Muscle layer of colon (tissue), 2 donors: Measurements from ENCODE around the gene CRLF1.

ENCODE experiments used
- H3K27ac ChIP-seq: one replicate; pipeline ENCODE4 v1.7.0; 2013; ENCODE audit warnings: low read depth, mild to moderate bottlenecking, low read length, moderate library complexity
- H3K27me3 ChIP-seq, 2 donors: one replicate each; pipeline ENCODE4 v1.7.0; 2013; ENCODE audit warnings: low read length in 2 of 2, mild to moderate bottlenecking in 2 of 2; ENCODE audit not compliant: insufficient read depth in 2 of 2, control insufficient read depth in 1 of 2
- H3K36me3 ChIP-seq: one replicate; pipeline ENCODE4 v1.7.0; 2013; ENCODE audit warnings: mild to moderate bottlenecking, low read length; ENCODE audit not compliant: insufficient read depth
- H3K4me1 ChIP-seq: one replicate; pipeline ENCODE4 v1.7.0; 2013; ENCODE audit warnings: mild to moderate bottlenecking, low read length; ENCODE audit not compliant: insufficient read depth
- H3K4me3 ChIP-seq, 2 donors: one replicate each; pipeline ENCODE4 v1.7.0; 2013; ENCODE audit warnings: low read length in 2 of 2, low read depth in 1 of 2, mild to moderate bottlenecking in 1 of 2, moderate library complexity in 1 of 2
- H3K9ac ChIP-seq: one replicate; pipeline ENCODE4 v1.7.0; 2013; ENCODE audit warnings: low read length
- H3K9me3 ChIP-seq: one replicate; pipeline ENCODE4 v1.7.0; 2013; ENCODE audit warnings: mild to moderate bottlenecking, low read length
- donor health status: abdominal sarcoma.
- donor health status: Adenocarcinoma of cecum.

Gene CRLF1

DNA sequence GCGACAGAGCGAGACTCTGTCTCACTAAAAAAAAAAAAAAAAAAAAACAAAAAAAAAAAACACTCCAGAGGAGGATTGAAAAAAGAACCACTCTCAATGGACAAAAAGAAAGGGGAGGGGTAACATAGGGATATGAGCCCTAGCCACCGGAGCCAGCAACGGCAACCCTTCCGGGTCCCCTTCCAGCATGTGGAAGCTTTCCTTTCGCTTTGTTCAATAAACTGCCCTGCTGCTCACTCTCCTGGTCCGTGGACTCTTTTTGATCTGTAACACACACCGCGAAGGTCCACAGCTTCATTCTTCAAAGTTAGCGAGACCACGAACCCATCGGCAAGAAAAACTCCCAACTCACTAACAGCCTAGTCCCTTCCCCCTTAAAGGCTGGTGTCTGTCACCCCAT lies 19.0 kb downstream of the CRLF1 start:
- H3K4me3 ChIP-seq, result no peak overlapping the region
- no peak overlapping the region for H3K9ac ChIP-seq
- H3K36me3 ChIP-seq, result peaks cover 7% of the 10 kb centered on the region
- no peak overlapping the region for H3K27ac ChIP-seq
- no peaks in the 10 kb centered on the region for H3K9me3 ChIP-seq
- H3K27me3 ChIP-seq, result no peaks in the 10 kb centered on the region
- peaks cover 12% of the 10 kb centered on the region for H3K4me1 ChIP-seq

- Histone ChIP-seq H3K4me3 (no peak overlapping the region), H3K9ac (no peak overlapping the region), H3K9me3 (no peaks in the 10 kb centered on the region), H3K27ac (no peak overlapping the region), H3K36me3 (peaks cover 7% of the 10 kb centered on the region), H3K4me1 (peaks cover 12% of the 10 kb centered on the region), H3K27me3 (no peaks in the 10 kb centered on the region)
Observed at GRCh38 chr19:18586306-18586705, 20.3 kb downstream of the CRLF1 start.

DNA sequence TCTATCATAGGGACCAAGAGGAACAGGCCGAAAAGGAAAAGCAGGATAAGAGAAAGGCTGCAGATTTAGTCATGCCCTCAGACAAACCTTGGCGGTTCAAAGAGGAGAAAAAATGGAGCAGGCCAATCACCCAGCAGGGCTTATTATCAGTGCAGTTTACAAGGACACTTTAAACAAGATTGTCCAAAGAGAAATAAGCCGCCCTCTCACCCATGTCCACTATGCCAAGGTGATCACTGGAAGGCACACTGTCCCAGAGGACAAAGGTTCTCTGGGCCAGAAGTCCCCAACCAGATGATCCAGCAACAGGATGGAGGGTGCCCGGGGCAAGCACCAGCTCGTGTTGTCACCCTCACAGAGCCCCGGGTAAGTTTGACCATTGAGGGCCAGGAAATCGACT lies 26.3 kb downstream of the CRLF1 start:
- Histone ChIP-seq H3K36me3 (peaks cover 27% of the 10 kb centered on the region), H3K9ac (no peak overlapping the region)

GRCh38 chr19:18577365-18577914 lies 29.2 kb downstream of the CRLF1 start:
- no peaks in the 10 kb centered on the region for H3K27me3 ChIP-seq
- H3K4me1 ChIP-seq, result peaks cover 13% of the 10 kb centered on the region
- H3K9me3 ChIP-seq, result no peaks in the 10 kb centered on the region
- no peak overlapping the region for H3K9ac ChIP-seq
- H3K27ac ChIP-seq, result no peak overlapping the region
- no peak overlapping the region for H3K4me3 ChIP-seq
- peaks cover 48% of the 10 kb centered on the region for H3K36me3 ChIP-seq

More for the DNA sequence above, 26.3 kb downstream of the CRLF1 start:
- Histone ChIP-seq H3K4me3 (no peak overlapping the region), H3K9me3 (no peaks in the 10 kb centered on the region), H3K4me1 (no peaks in the 10 kb centered on the region), H3K27me3 (no peaks in the 10 kb centered on the region), H3K27ac (no peak overlapping the region)

GRCh38 chr19:18576383-18576782 lies 30.2 kb downstream of the CRLF1 start:
- Histone ChIP-seq H3K27ac (no peak overlapping the region), H3K27me3 (no peaks in the 10 kb centered on the region), H3K36me3 (peaks cover 48% of the 10 kb centered on the region), H3K9ac (no peak overlapping the region), H3K4me3 (no peak overlapping the region), H3K4me1 (peaks cover 15% of the 10 kb centered on the region), H3K9me3 (no peaks in the 10 kb centered on the region)

GRCh38 chr19:18574691-18575291 lies 31.8 kb downstream of the CRLF1 start:
- no peak overlapping the region for H3K9ac ChIP-seq
- no peak overlapping the region for H3K4me3 ChIP-seq
- H3K27me3 ChIP-seq, result no peaks in the 10 kb centered on the region
- peaks cover 15% of the 10 kb centered on the region for H3K4me1 ChIP-seq
- H3K27ac ChIP-seq, result no peak overlapping the region
- H3K36me3 ChIP-seq, result peaks cover 48% of the 10 kb centered on the region
- H3K9me3 ChIP-seq, result no peaks in the 10 kb centered on the region

DNA sequence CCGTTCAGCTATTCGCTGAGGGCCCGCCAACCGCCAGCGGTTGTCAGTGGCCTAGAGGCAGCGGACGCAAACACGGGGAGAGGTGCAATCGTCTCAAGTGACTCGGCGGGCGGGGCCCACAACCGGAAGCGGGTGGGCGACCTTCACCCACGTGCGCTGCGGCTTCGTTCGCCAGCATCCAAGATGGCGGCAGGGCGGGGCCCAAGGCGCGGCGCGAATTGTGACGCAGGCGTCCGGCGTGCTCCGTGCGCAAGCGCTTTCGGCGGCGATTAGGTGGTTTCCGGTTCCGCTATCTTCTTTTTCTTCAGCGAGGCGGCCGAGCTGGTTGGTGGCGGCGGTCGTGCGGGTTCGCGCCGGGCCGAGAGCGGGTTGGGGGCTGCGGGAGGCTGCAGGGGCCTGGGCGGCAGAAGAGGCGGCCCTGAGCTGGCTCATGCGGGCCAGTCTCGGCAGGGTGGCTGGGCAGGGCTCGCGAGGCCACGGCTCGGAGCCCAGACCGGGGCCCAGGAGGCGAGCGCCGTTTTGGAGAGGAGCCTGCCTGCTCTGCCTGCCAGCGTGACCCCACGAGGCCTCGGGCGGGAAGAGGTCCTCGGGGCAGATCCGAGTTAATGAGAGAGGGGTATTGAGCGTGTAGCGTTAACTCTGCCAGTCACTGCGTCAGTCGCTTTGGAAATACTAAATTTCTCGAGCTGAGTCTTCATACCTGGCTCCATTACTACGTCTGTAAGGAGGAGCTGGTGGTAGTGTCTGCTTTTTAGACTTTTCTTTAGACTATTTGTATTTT lies 34.8 kb downstream of the CRLF1 start, which contains the start of gene UBA52:
TSS of gene UBA52 (plus strand) at position 294 of the 781 bp plus-strand sequence. CDS start 1,444 bp downstream, outside the sequence.
- H3K27me3 ChIP-seq, result no peaks in the 10 kb centered on the region
- peaks cover 15% of the 10 kb centered on the region for H3K4me1 ChIP-seq
- peak within 1 kb of the TSS; percentile 94 for H3K9ac ChIP-seq
- peaks cover 61% of the 10 kb centered on the region for H3K36me3 ChIP-seq
- peak within 1 kb of the TSS; percentile 90 for H3K27ac ChIP-seq
- no peaks in the 10 kb centered on the region for H3K9me3 ChIP-seq
- H3K4me3 ChIP-seq, result peak within 1 kb of the TSS; percentile 75 to 96

DNA sequence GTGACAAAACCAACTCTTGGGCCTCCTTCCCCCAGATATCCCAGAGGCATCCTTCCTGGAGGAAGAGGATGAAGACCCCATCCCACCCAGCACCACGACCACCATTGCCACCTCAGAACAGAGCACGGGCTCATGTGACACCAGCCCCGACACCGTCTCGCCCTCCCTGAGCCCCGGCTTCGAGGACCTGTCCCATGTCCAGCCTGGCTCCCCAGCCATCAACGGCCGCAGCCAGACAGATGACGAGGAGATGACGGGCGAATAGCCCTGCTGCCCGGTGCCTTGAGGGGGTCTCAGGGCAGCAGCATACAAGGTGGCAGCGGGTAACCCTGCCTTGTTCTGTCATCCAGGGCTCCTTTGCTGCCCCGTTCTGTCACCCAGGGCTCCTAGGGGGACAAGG lies 38.2 kb downstream of the CRLF1 start:
- Histone ChIP-seq H3K9me3 (no peaks in the 10 kb centered on the region), H3K36me3 (peaks cover 54% of the 10 kb centered on the region), H3K27me3 (no peaks in the 10 kb centered on the region), H3K27ac (no peak overlapping the region), H3K9ac (no peak overlapping the region), H3K4me3 (no peak overlapping the region), H3K4me1 (peaks cover 12% of the 10 kb centered on the region)

DNA sequence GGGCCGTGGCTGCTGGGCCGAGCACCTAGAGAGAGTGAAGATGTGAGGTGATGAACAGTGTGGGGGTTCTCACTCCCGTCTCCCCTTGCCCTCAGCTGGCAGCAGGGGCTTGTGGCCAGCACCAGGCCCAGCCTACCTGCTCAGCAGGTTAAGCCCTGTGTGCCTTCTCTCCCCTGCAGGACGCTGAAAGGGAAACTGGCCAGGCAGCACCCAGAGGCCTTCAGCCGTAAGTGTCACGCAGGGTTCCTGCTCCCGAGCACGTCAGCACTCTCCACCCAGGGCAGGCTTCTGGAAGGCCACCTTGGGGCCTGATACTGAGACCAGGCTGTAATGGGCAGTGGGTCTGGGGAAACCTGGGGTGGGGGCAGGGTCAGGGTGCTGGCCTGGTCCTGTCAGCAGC lies 39.6 kb downstream of the CRLF1 start:
- no peak overlapping the region for H3K27ac ChIP-seq
- H3K27me3 ChIP-seq, result no peaks in the 10 kb centered on the region
- peaks cover 62% of the 10 kb centered on the region for H3K36me3 ChIP-seq
- H3K9ac ChIP-seq, result no peak overlapping the region
- no peaks in the 10 kb centered on the region for H3K4me1 ChIP-seq
- no peak overlapping the region for H3K4me3 ChIP-seq
- H3K9me3 ChIP-seq, result no peaks in the 10 kb centered on the region

DNA sequence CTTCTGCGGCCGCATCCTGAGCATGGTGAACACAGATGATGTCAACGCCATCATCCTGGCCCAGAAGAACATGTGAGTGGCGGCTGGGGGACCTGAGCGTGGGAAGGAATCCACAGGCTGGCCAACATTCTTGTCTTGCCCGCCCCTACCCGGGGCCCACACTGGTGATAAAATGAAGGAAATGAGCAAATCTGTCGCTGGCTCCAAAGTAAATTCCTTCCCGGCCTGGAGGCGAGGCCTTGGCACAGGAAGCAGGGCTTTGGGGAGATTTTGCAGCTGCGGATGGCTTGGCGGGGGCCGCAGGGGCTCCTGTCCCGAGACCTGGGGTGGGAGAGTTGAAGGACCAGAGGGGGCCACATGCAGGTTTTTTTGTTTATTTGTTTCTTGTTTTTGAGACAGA lies 44.5 kb downstream of the CRLF1 start:
- Histone ChIP-seq H3K9ac (no peak overlapping the region), H3K27ac (no peak overlapping the region), H3K4me3 (no peak overlapping the region), H3K9me3 (no peaks in the 10 kb centered on the region), H3K27me3 (no peaks in the 10 kb centered on the region), H3K4me1 (peaks cover 9% of the 10 kb centered on the region), H3K36me3 (peaks cover 45% of the 10 kb centered on the region)

DNA sequence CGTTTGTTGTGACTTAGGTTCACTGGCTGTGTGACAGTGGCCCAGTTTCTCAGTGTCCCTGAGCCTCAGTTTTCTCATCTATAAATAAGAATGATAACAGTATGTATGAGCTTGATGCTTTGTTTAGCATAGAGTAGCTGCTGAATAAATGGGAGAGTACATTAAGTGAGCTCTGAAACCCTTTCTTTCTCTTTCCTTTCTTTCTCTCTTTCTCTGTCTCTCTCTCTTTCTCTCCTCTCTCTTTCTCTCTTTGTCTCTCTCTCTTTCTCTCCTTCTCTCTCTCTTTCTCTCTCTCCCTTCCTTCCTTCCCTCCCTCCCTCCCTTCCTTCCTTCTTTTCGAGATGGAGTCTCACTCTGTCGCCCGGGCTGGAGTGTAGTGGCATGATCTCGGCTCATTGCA lies 46.9 kb downstream of the CRLF1 start:
- Histone ChIP-seq H3K27me3 (no peaks in the 10 kb centered on the region), H3K9me3 (no peaks in the 10 kb centered on the region), H3K27ac (no peak overlapping the region), H3K4me1 (peaks cover 9% of the 10 kb centered on the region), H3K9ac (no peak overlapping the region), H3K4me3 (no peak overlapping the region), H3K36me3 (peaks cover 23% of the 10 kb centered on the region)
